WTC11 (cell line): Measurements from ENCODE around the gene CTNNA2. TPM values are rescaled to one million over a fixed set of nuclear protein-coding genes. Genes with fewer than 3 reads are reported as not detected.

ENCODE experiments used
- ATAC-seq: fragments of 200-7000 bp; cut with Tn5 transposase; 2 replicates; pipeline ENCODE4 v1.10.0; 2021; ENCODE audit warnings: mild to moderate bottlenecking, moderate library complexity
- CTCF ChIA-PET: fragments of 300-600 bp; sonication (Branson Sonifier 250); formaldehyde crosslinking; loops from one replicate; lab custom pipeline; 2021; ENCODE audit warnings: antibody characterized with exemption; lab: Charles Lee
- POLR2A ChIA-PET: fragments of 350-600 bp; sonication (Branson Sonifier 250); formaldehyde crosslinking; loops from one replicate; lab custom pipeline; 2021; ENCODE audit warnings: antibody characterized with exemption; lab: Charles Lee
- DNase-seq: peaks from one replicate; pipeline ENCODE4 v3.0.0; 2021; ENCODE audit warnings: low spot score
- H3K27ac Mint-ChIP-seq: 2 replicates; pipeline ENCODE4 v1.8.0; 2021; ENCODE audit warnings: mixed read lengths
- H3K27me3 Mint-ChIP-seq: 2 replicates; pipeline ENCODE4 v1.8.0; 2021; ENCODE audit warnings: low read depth, mild to moderate bottlenecking, moderate library complexity, mixed read lengths
- H3K36me3 Mint-ChIP-seq: 2 replicates; pipeline ENCODE4 v1.8.0; 2021; ENCODE audit warnings: mixed read lengths
- H3K4me1 Mint-ChIP-seq: 2 replicates; pipeline ENCODE4 v1.8.0; 2022; ENCODE audit warnings: mixed read lengths
- H3K4me3 Mint-ChIP-seq: 2 replicates; pipeline ENCODE4 v1.8.0; 2021; ENCODE audit warnings: mild to moderate bottlenecking, moderate library complexity, mixed read lengths
- H3K9me3 Mint-ChIP-seq: 2 replicates; pipeline ENCODE4 v1.8.0; 2021; ENCODE audit warnings: mixed read lengths
- CBFB ChIP-seq: sonication (generic); formaldehyde crosslinking; IDR thresholded peaks from 2 replicates; pipeline ENCODE4 v1.8.1; 2022; ENCODE audit warnings: mild to moderate bottlenecking, low read depth, missing genetic modification reagents
- CREM ChIP-seq: sonication (generic); formaldehyde crosslinking; IDR thresholded peaks from 2 replicates; pipeline ENCODE4 v1.8.1; 2022; ENCODE audit warnings: mild to moderate bottlenecking, missing genetic modification reagents, moderate library complexity
- EMX1 ChIP-seq: fragments of 250-450 bp; sonication (Bioruptor Pico); IDR thresholded peaks from 2 replicates; pipeline ENCODE4 v1.8.0; 2021; ENCODE audit warnings: mild to moderate bottlenecking
- FOXJ3 ChIP-seq: sonication (generic); formaldehyde crosslinking; IDR thresholded peaks from 2 replicates; pipeline ENCODE4 v1.9.0; 2021; ENCODE audit warnings: missing genetic modification reagents, mild to moderate bottlenecking, borderline replicate concordance
- GABPB1 ChIP-seq: sonication (generic); formaldehyde crosslinking; IDR thresholded peaks from 2 replicates; pipeline ENCODE4 v1.8.1; 2023; ENCODE audit warnings: mild to moderate bottlenecking, missing genetic modification reagents
- GRHL2 ChIP-seq: fragments of 250-450 bp; sonication (Bioruptor Pico); IDR thresholded peaks from 2 replicates; pipeline ENCODE4 v1.8.0; 2022; ENCODE audit warnings: mild to moderate bottlenecking, moderate library complexity; ENCODE audit not compliant: insufficient replicate concordance, severe bottlenecking
- GTF2I ChIP-seq: fragments of 250-450 bp; sonication (Bioruptor Pico); conservative IDR thresholded peaks from 2 replicates; pipeline ENCODE4 v1.4.0; 2021; ENCODE audit warnings: mild to moderate bottlenecking
- KAT7 ChIP-seq: sonication (generic); formaldehyde crosslinking; IDR thresholded peaks from 2 replicates; pipeline ENCODE4 v1.8.1; 2023; ENCODE audit warnings: missing genetic modification reagents, mild to moderate bottlenecking, borderline replicate concordance
- MYBL2 ChIP-seq: sonication (generic); formaldehyde crosslinking; IDR thresholded peaks from 2 replicates; pipeline ENCODE4 v1.8.1; 2023; ENCODE audit warnings: mild to moderate bottlenecking, moderate library complexity, missing genetic modification reagents
- NR1H2 ChIP-seq: sonication (generic); formaldehyde crosslinking; IDR thresholded peaks from 2 replicates; pipeline ENCODE4 v1.9.0; 2021; ENCODE audit warnings: mild to moderate bottlenecking, moderate library complexity, missing genetic modification reagents
- NR3C1 ChIP-seq: sonication (generic); formaldehyde crosslinking; conservative IDR thresholded peaks from 2 replicates; pipeline ENCODE4 v1.8.1; 2023; ENCODE audit warnings: low read depth, mild to moderate bottlenecking, missing genetic modification reagents
- OVOL2 ChIP-seq: fragments of 250-450 bp; sonication (Bioruptor Pico); IDR thresholded peaks from 2 replicates; pipeline ENCODE4 v1.9.0; 2021; ENCODE audit warnings: mild to moderate bottlenecking, borderline replicate concordance
- PRRX2 ChIP-seq: fragments of 250-450 bp; sonication (Bioruptor Pico); IDR thresholded peaks from 2 replicates; pipeline ENCODE4 v1.8.0; 2021; ENCODE audit warnings: mild to moderate bottlenecking
- SMAD4 ChIP-seq: sonication (generic); formaldehyde crosslinking; IDR thresholded peaks from 2 replicates; pipeline ENCODE4 v1.8.0; 2022; ENCODE audit warnings: mild to moderate bottlenecking, missing genetic modification reagents
- SOX15 ChIP-seq: fragments of 250-450 bp; sonication (Bioruptor Pico); IDR thresholded peaks from 2 replicates; pipeline ENCODE4 v1.9.0; 2021; ENCODE audit warnings: mild to moderate bottlenecking
- SP1 ChIP-seq: sonication (generic); formaldehyde crosslinking; conservative IDR thresholded peaks from 2 replicates; pipeline ENCODE4 v1.8.1; 2022; ENCODE audit warnings: missing genetic modification reagents
- TEAD1 ChIP-seq: sonication (generic); formaldehyde crosslinking; IDR thresholded peaks from 2 replicates; pipeline ENCODE4 v1.8.0; 2022; ENCODE audit warnings: mild to moderate bottlenecking, missing genetic modification reagents
- ZNF138 ChIP-seq: sonication (generic); formaldehyde crosslinking; conservative IDR thresholded peaks from 2 replicates; pipeline ENCODE4 v1.8.1; 2022; ENCODE audit warnings: mild to moderate bottlenecking, moderate library complexity, missing genetic modification reagents
- ZNF263 ChIP-seq: sonication (generic); formaldehyde crosslinking; IDR thresholded peaks from 2 replicates; pipeline ENCODE4 v1.8.1; 2022; ENCODE audit warnings: low read depth, mild to moderate bottlenecking, moderate library complexity, missing genetic modification reagents
- ZNF416 ChIP-seq: fragments of 250-450 bp; sonication (Bioruptor Pico); IDR thresholded peaks from 2 replicates; pipeline ENCODE4 v1.9.0; 2021; ENCODE audit warnings: mild to moderate bottlenecking, inconsistent platforms
- ZNF671 ChIP-seq: fragments of 250-450 bp; sonication (Bioruptor Pico); IDR thresholded peaks from 2 replicates; pipeline ENCODE4 v1.8.0; 2021; ENCODE audit warnings: mild to moderate bottlenecking
- total RNA-seq: library from RNA; stranded (reverse); gene quantifications from 3 replicates; pipeline ENCODE4 v1.2.3, GENCODE V29; 2021
- TF ChIP-seq, protein P1 (sequence below): sonication (generic); formaldehyde crosslinking; IDR thresholded peaks from 2 replicates; pipeline ENCODE4 v1.8.0; 2022; ENCODE audit warnings: mild to moderate bottlenecking, missing genetic modification reagents
- TF ChIP-seq, protein P2 (sequence below): sonication (generic); formaldehyde crosslinking; IDR thresholded peaks from 2 replicates; pipeline ENCODE4 v1.8.1; 2023; ENCODE audit warnings: mild to moderate bottlenecking, moderate library complexity, missing genetic modification reagents
- TF ChIP-seq, protein P3 (sequence below): sonication (generic); formaldehyde crosslinking; IDR thresholded peaks from 2 replicates; pipeline ENCODE4 v1.8.1; 2023; ENCODE audit warnings: mild to moderate bottlenecking, missing genetic modification reagents, borderline replicate concordance

The CTNNA2 gene
- total RNA-seq, 1 experiment from 2014 or later = 3.8 TPM

DNA sequence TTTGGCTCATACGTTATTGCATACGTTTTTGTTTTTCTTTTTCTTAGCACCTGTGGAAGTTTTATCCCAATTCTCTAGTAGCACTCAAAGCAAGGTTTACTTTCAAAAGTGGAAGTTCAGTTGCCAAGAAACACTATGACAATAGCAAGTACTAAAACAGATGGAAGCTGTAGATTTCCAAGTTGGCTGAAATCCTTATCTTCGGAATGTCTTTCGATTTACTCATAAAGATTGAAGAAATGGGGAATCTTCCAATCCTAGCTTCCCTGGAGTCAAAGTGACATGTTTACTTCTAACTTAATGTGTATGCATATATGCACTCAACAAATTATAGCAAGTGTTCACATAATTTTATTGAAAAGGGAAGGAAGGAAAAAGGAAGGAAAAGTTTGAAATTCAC lies 307.4 kb downstream of the CTNNA2 start:
- Mint-ChIP-seq H3K9me3 (peaks cover 5% of the 10 kb centered on the region), H3K27ac (no peak overlapping the region), H3K4me1 (peaks cover 7% of the 10 kb centered on the region), H3K27me3 (no peaks in the 10 kb centered on the region), H3K36me3 (no peaks in the 10 kb centered on the region), H3K4me3 (no peak overlapping the region)
- no peak for ATAC-seq
- POLR2A ChIA-PET = interaction anchor here (0.5 kb wide), 1 partner anchor 387 kb away, joined by 3 read pairs; no protein-coding TSS in a partner anchor
- no peak for TF ChIP-seq OVOL2 (CRISPR knock-in tag)
- TF ChIP-seq GTF2I (CRISPR knock-in tag) = no peak
- TF ChIP-seq NR1H2 (CRISPR knock-in tag) = no peak
- TF ChIP-seq GABPB1 (CRISPR knock-in tag) = no peak
- TF ChIP-seq CBFB (CRISPR knock-in tag) = no peak
- TF ChIP-seq TEAD1 (CRISPR knock-in tag) = no peak
- TF ChIP-seq ZNF416 (CRISPR knock-in tag) = no peak
- TF ChIP-seq SP1 (CRISPR knock-in tag) = no peak
- CTCF ChIA-PET = no interaction called here
- DNase-seq = no peak

DNA sequence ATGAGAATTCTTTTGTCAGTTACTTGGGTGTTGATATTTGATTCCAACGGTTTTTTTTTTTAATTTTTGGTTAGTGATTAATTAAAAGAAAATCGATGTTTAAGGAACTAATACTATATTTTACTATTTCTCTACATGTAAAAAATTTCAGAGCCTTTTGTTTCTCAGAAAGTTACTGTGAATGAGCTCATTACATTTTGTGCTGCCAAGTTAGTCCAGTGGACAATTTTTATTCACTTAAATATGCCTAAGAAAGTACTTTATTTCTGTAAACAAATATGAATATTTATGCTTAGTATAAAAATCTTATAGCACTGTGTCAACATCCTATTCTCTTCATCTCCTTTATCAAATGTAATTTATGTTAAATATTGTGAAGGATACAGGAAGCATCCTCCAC lies 309.3 kb downstream of the CTNNA2 start:
- POLR2A ChIA-PET = no interaction called here
- H3K27ac Mint-ChIP-seq = no peak overlapping the region
- H3K27me3 Mint-ChIP-seq = no peaks in the 10 kb centered on the region
- DNase-seq = no peak
- H3K4me3 Mint-ChIP-seq = no peak overlapping the region
- H3K9me3 Mint-ChIP-seq = peaks cover 8% of the 10 kb centered on the region
- peaks cover 5% of the 10 kb centered on the region for H3K4me1 Mint-ChIP-seq
- no peaks in the 10 kb centered on the region for H3K36me3 Mint-ChIP-seq
- TF ChIP-seq ZNF671 (no peak), GRHL2 (no peak), ZNF138 (CRISPR knock-in tag) (no peak), SMAD4 (CRISPR knock-in tag) (no peak)
- TF ChIP-seq, all 79 proteins: peak for 0
- CTCF ChIA-PET = no interaction called here
- ATAC-seq = no peak

DNA sequence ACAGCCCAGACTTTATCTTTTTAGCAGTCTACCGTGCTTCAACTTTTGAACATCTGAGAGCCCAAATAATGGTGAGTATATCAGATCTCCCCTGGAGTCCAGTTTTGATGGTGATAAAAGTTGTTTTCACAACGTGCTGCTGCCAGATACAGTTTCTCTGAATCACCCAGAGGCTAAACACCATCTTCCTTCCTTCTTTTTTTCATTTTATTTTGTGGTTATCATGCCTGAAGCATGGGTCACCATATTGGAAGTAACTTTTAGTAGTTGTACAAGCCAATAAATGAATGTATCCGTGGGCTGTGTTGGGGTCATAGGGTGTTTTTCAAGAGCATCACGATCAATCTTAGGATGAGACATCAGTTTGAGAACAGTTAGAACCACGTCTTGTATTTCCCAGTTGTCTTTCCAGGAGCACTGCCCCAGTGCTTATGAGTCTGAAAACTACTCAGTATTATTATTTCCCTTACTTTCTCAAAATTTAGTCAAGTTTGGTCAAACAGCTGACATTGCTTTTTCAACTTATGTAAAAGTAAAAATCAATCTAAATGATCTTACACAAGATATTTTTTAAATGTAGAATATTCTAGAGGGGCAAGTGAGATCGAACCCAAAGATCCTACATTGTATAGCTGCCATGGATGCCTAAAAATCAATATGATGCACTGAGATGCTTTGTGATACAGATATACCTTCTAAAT lies 311.4 kb downstream of the CTNNA2 start:
- peaks cover 17% of the 10 kb centered on the region for H3K4me1 Mint-ChIP-seq
- CTCF ChIA-PET = no interaction called here
- TF ChIP-seq EMX1 (CRISPR knock-in tag) (no peak), SOX15 (no peak), MYBL2 (CRISPR knock-in tag) (no peak), CREM (CRISPR knock-in tag) (no peak), PRRX2 (CRISPR knock-in tag) (no peak), NR3C1 (CRISPR knock-in tag) (no peak), FOXJ3 (CRISPR knock-in tag) (no peak), KAT7 (no peak), ZNF263 (CRISPR knock-in tag) (no peak)
- TF ChIP-seq, protein P1, sequence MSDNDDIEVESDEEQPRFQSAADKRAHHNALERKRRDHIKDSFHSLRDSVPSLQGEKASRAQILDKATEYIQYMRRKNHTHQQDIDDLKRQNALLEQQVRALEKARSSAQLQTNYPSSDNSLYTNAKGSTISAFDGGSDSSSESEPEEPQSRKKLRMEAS (CRISPR knock-in tag) = no peak
- TF ChIP-seq, protein P2, sequence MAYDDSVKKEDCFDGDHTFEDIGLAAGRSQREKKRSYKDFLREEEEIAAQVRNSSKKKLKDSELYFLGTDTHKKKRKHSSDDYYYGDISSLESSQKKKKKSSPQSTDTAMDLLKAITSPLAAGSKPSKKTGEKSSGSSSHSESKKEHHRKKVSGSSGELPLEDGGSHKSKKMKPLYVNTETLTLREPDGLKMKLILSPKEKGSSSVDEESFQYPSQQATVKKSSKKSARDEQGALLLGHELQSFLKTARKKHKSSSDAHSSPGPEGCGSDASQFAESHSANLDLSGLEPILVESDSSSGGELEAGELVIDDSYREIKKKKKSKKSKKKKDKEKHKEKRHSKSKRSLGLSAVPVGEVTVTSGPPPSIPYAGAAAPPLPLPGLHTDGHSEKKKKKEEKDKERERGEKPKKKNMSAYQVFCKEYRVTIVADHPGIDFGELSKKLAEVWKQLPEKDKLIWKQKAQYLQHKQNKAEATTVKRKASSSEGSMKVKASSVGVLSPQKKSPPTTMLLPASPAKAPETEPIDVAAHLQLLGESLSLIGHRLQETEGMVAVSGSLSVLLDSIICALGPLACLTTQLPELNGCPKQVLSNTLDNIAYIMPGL (CRISPR knock-in tag) = no peak
- TF ChIP-seq, protein P3, sequence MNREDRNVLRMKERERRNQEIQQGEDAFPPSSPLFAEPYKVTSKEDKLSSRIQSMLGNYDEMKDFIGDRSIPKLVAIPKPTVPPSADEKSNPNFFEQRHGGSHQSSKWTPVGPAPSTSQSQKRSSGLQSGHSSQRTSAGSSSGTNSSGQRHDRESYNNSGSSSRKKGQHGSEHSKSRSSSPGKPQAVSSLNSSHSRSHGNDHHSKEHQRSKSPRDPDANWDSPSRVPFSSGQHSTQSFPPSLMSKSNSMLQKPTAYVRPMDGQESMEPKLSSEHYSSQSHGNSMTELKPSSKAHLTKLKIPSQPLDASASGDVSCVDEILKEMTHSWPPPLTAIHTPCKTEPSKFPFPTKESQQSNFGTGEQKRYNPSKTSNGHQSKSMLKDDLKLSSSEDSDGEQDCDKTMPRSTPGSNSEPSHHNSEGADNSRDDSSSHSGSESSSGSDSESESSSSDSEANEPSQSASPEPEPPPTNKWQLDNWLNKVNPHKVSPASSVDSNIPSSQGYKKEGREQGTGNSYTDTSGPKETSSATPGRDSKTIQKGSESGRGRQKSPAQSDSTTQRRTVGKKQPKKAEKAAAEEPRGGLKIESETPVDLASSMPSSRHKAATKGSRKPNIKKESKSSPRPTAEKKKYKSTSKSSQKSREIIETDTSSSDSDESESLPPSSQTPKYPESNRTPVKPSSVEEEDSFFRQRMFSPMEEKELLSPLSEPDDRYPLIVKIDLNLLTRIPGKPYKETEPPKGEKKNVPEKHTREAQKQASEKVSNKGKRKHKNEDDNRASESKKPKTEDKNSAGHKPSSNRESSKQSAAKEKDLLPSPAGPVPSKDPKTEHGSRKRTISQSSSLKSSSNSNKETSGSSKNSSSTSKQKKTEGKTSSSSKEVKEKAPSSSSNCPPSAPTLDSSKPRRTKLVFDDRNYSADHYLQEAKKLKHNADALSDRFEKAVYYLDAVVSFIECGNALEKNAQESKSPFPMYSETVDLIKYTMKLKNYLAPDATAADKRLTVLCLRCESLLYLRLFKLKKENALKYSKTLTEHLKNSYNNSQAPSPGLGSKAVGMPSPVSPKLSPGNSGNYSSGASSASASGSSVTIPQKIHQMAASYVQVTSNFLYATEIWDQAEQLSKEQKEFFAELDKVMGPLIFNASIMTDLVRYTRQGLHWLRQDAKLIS (CRISPR knock-in tag) = no peak
- TF ChIP-seq, all 79 proteins: peak for 0
- DNase-seq (no peak), ATAC-seq (no peak)
- POLR2A ChIA-PET = no interaction called here
- no peak overlapping the region; the same call in 1 of the 2 replicates for H3K27ac Mint-ChIP-seq
- no peaks in the 10 kb centered on the region for H3K27me3 Mint-ChIP-seq
- H3K36me3 Mint-ChIP-seq = no peaks in the 10 kb centered on the region
- H3K9me3 Mint-ChIP-seq = peaks cover 8% of the 10 kb centered on the region
- no peak overlapping the region for H3K4me3 Mint-ChIP-seq
